Measurements from ENCODE around the gene ZSWIM8. TPM values are rescaled to one million over a fixed set of nuclear protein-coding genes. Genes with fewer than 3 reads are reported as not detected.

ZSWIM8 gene
- total RNA-seq, 2 donors from 2014 or later: 126 to 144 TPM

- Histone ChIP-seq H3K27me3 (replicated peaks; ENCODE audit: insufficient read depth) (no peaks in the 10 kb centered on the region), H3K36me3 (peaks cover 87% of the 10 kb centered on the region), H3K4me3 (no peak overlapping the region), H3K4me1 (ENCODE audit: control insufficient read depth in 1 of 2, low read depth in 2 of 2) (no peaks in the 10 kb centered on the region), H3K27ac (no peak overlapping the region), H3K9me3 (no peaks in the 10 kb centered on the region)
- ATAC-seq (ENCODE audit: insufficient number of reproducible peaks, low FRiP score, low read depth) (no peak), DNase-seq (ENCODE audit: low spot score) (no peak)
- TF ChIP-seq CTCF (IDR thresholded peaks at IDR 0.05): no peak
Measured at GRCh38 chr10:73801253-73801590, 15.8 kb downstream of the ZSWIM8 start.

- Histone ChIP-seq H3K27me3 (replicated peaks; ENCODE audit: insufficient read depth) (no peaks in the 10 kb centered on the region), H3K9me3 (no peaks in the 10 kb centered on the region), H3K4me3 (no peak overlapping the region), H3K4me1 (ENCODE audit: control insufficient read depth in 1 of 2, low read depth in 2 of 2) (peaks cover 4 to 8% of the 10 kb centered on the region in 2 donors), H3K27ac (no peak overlapping the region), H3K36me3 (peaks cover 85% of the 10 kb centered on the region)
- TF ChIP-seq CTCF (IDR thresholded peaks at IDR 0.05): peak; percentile 29
- ATAC-seq (ENCODE audit: insufficient number of reproducible peaks, low FRiP score, low read depth) (no peak), DNase-seq (ENCODE audit: low spot score) (no peak)
Measured at GRCh38 chr10:73802276-73802991, 17.0 kb downstream of the ZSWIM8 start.

- no peaks in the 10 kb centered on the region for H3K27me3 ChIP-seq (replicated peaks; ENCODE audit: insufficient read depth)
- H3K4me1 ChIP-seq (ENCODE audit: control insufficient read depth in 1 of 2, low read depth in 2 of 2): peaks cover 4 to 10% of the 10 kb centered on the region in 2 donors
- DNase-seq (ENCODE audit: low spot score): no peak
- no peak overlapping the region for H3K4me3 ChIP-seq
- H3K9me3 ChIP-seq: no peaks in the 10 kb centered on the region
- H3K27ac ChIP-seq: no peak overlapping the region
- TF ChIP-seq CTCF (IDR thresholded peaks at IDR 0.05): no peak
- ATAC-seq (ENCODE audit: insufficient number of reproducible peaks, low FRiP score, low read depth): no peak
- peaks cover 83% of the 10 kb centered on the region for H3K36me3 ChIP-seq
Measured at GRCh38 chr10:73803680-73804286, 18.4 kb downstream of the ZSWIM8 start.

GRCh38 chr10:73806176-73806950 is 21.0 kb downstream of the ZSWIM8 start:
- H3K27me3 ChIP-seq (replicated peaks; ENCODE audit: insufficient read depth): no peaks in the 10 kb centered on the region
- H3K4me3 ChIP-seq: no peak overlapping the region
- H3K27ac ChIP-seq: no peak overlapping the region
- no peak for ATAC-seq (ENCODE audit: insufficient number of reproducible peaks, low FRiP score, low read depth)
- peaks cover 65% of the 10 kb centered on the region for H3K36me3 ChIP-seq
- no peaks in the 10 kb centered on the region for H3K9me3 ChIP-seq
- TF ChIP-seq CTCF (IDR thresholded peaks at IDR 0.05): no peak
- DNase-seq (ENCODE audit: low spot score): no peak
- peaks cover 12 to 29% of the 10 kb centered on the region in 2 donors for H3K4me1 ChIP-seq (ENCODE audit: control insufficient read depth in 1 of 2, low read depth in 2 of 2)

GRCh38 chr10:73807471-73807870 is 22.1 kb downstream of the ZSWIM8 start:
- no peak overlapping the region for H3K4me3 ChIP-seq
- no peaks in the 10 kb centered on the region for H3K9me3 ChIP-seq
- no peak for DNase-seq (ENCODE audit: low spot score)
- TF ChIP-seq CTCF (IDR thresholded peaks at IDR 0.05): no peak
- no peak for ATAC-seq (ENCODE audit: insufficient number of reproducible peaks, low FRiP score, low read depth)
- H3K27me3 ChIP-seq (replicated peaks; ENCODE audit: insufficient read depth): no peaks in the 10 kb centered on the region
- peaks cover 54% of the 10 kb centered on the region for H3K36me3 ChIP-seq
- no peak overlapping the region for H3K27ac ChIP-seq
- H3K4me1 ChIP-seq (ENCODE audit: control insufficient read depth in 1 of 2, low read depth in 2 of 2): peaks cover 12 to 29% of the 10 kb centered on the region in 2 donors
